Breast epithelium (tissue), 4 donors: ENCODE data around the gene KCTD8. TPM values are rescaled to one million over a fixed set of nuclear protein-coding genes. Genes with fewer than 3 reads are reported as not detected.

Source experiments
- DNase-seq, 2 donors: peaks; one replicate each; pipeline ENCODE4 v3.0.0-alpha.2; 2019; ENCODE audit warnings: low spot score in 2 of 2
- H3K27ac ChIP-seq, 2 donors: fragments of 200-600 bp; sonication (generic) in 1 of 2; one replicate each; pipeline ENCODE4 v1.5.1; 2016 to 2019; ENCODE audit warnings: mild to moderate bottlenecking in 1 of 2
- H3K27me3 ChIP-seq, 2 donors: fragments of 200-600 bp; sonication (generic) in 1 of 2; one replicate each; pipeline versions ENCODE4 v1.5.1 to v1.6.0; 2017 to 2019; ENCODE audit warnings: control low read depth in 1 of 2, mild to moderate bottlenecking in 1 of 2
- H3K36me3 ChIP-seq: fragments of 200-600 bp; one replicate; pipeline ENCODE4 v1.5.1; 2019
- H3K4me1 ChIP-seq, 2 donors: fragments of 200-600 bp; sonication (generic); one replicate each; pipeline ENCODE4 v1.5.1; 2016 to 2019; ENCODE audit warnings: control low read depth in 1 of 2
- H3K4me3 ChIP-seq, 3 donors: fragments of 200-600 bp; sonication (generic); 1 replicate in 2 of 3; 2 replicates in 1 of 3; pipeline ENCODE4 v1.5.1; 2016 to 2019; ENCODE audit warnings: mild to moderate bottlenecking in 3 of 3, moderate library complexity in 2 of 3
- H3K9me3 ChIP-seq, 2 donors: fragments of 200-600 bp; sonication (generic) in 1 of 2; one replicate each; pipeline ENCODE4 v1.5.1; 2016 to 2019; ENCODE audit warnings: control low read depth in 1 of 2
- POLR2A ChIP-seq: fragments of 450-650 bp; IDR thresholded peaks from one replicate; pipeline ENCODE4 v1.6.1; 2016; ENCODE audit warnings: antibody characterized with exemption, mild to moderate bottlenecking, moderate library complexity
- POLR2AphosphoS5 ChIP-seq, 3 donors: sonication (generic); formaldehyde crosslinking; IDR thresholded peaks; one replicate each; pipeline ENCODE4 v1.6.1; 2017; ENCODE audit warnings: antibody characterized with exemption in 3 of 3
- intact Hi-C: fragments of 100-400 bp; cut with DNase I; formaldehyde crosslinking; loops from one replicate; pipeline ENCODE4 v1.15.1; 2023; ENCODE audit warnings: low total_unique reads
- total RNA-seq, 3 donors: library from RNA; depleted of rRNA; stranded (reverse); fragments of >200 nt; gene quantifications; one replicate each; pipeline ENCODE4 v1.1.0, GENCODE V29; 2016
- TF ChIP-seq, protein P1 (sequence below), 3 donors: fragments of 450-650 bp; IDR thresholded peaks; one replicate each; pipeline ENCODE4 v1.5.1; 2016 to 2017; ENCODE audit warnings: antibody characterized with exemption in 3 of 3, mild to moderate bottlenecking in 3 of 3, moderate library complexity in 3 of 3

The KCTD8 gene
- total RNA-seq, 3 donors from 2014 or later, result 0.33 to 1.9 (median 0.48) TPM

GRCh38 chr4:44157611-44158277 lies 290.9 kb downstream of the KCTD8 start:
- no peaks in the 10 kb centered on the region for H3K4me1 ChIP-seq
- TF ChIP-seq, protein P1, sequence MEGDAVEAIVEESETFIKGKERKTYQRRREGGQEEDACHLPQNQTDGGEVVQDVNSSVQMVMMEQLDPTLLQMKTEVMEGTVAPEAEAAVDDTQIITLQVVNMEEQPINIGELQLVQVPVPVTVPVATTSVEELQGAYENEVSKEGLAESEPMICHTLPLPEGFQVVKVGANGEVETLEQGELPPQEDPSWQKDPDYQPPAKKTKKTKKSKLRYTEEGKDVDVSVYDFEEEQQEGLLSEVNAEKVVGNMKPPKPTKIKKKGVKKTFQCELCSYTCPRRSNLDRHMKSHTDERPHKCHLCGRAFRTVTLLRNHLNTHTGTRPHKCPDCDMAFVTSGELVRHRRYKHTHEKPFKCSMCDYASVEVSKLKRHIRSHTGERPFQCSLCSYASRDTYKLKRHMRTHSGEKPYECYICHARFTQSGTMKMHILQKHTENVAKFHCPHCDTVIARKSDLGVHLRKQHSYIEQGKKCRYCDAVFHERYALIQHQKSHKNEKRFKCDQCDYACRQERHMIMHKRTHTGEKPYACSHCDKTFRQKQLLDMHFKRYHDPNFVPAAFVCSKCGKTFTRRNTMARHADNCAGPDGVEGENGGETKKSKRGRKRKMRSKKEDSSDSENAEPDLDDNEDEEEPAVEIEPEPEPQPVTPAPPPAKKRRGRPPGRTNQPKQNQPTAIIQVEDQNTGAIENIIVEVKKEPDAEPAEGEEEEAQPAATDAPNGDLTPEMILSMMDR (IDR thresholded peaks at IDR 0.05), result no peak
- TF ChIP-seq POLR2AphosphoS5 (IDR thresholded peaks at IDR 0.05) (no peak), POLR2A (no peak)
- no peak overlapping the region for H3K27ac ChIP-seq
- intact Hi-C loops, result no loop called here
- no peaks in the 10 kb centered on the region for H3K9me3 ChIP-seq
- no peaks in the 10 kb centered on the region for H3K27me3 ChIP-seq
- no peak for DNase-seq
- H3K4me3 ChIP-seq, result no peak overlapping the region
- H3K36me3 ChIP-seq, result no peaks in the 10 kb centered on the region

GRCh38 chr4:44150091-44150576 lies 298.5 kb downstream of the KCTD8 start:
- Histone ChIP-seq H3K27me3 (no peaks in the 10 kb centered on the region), H3K9me3 (no peaks in the 10 kb centered on the region), H3K4me1 (no peaks in the 10 kb centered on the region), H3K27ac (no peak overlapping the region), H3K36me3 (no peaks in the 10 kb centered on the region), H3K4me3 (no peak overlapping the region)
- intact Hi-C loops, result no loop called here
- no peak for DNase-seq
- TF ChIP-seq POLR2A (no peak), POLR2AphosphoS5 (IDR thresholded peaks at IDR 0.05) (no peak)

DNA sequence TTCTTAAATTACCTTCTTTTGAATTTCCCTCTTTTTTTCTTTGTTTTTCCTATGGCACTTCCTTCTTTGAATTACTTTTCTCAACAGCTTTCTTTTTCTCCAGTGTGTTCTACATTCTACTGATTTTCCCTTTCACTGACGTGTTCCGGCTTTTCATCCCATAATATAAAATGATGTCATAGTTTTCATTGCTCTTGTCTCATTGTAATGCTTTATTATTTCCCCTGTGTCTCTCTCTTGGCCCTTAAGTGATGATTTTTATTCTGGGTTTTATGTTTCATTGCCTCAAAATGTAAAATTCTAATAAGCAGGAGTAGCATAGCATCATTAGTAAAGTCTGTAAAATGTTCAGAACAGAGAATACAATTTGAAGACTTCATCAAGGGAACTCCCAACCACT lies 299.3 kb downstream of the KCTD8 start:
- H3K36me3 ChIP-seq, result no peaks in the 10 kb centered on the region
- no peak overlapping the region for H3K27ac ChIP-seq
- no peak for TF ChIP-seq POLR2A
- DNase-seq, result no peak
- intact Hi-C loops, result no loop called here
- no peaks in the 10 kb centered on the region for H3K4me1 ChIP-seq
- H3K27me3 ChIP-seq, result no peaks in the 10 kb centered on the region
- no peaks in the 10 kb centered on the region for H3K9me3 ChIP-seq
- no peak overlapping the region for H3K4me3 ChIP-seq

DNA sequence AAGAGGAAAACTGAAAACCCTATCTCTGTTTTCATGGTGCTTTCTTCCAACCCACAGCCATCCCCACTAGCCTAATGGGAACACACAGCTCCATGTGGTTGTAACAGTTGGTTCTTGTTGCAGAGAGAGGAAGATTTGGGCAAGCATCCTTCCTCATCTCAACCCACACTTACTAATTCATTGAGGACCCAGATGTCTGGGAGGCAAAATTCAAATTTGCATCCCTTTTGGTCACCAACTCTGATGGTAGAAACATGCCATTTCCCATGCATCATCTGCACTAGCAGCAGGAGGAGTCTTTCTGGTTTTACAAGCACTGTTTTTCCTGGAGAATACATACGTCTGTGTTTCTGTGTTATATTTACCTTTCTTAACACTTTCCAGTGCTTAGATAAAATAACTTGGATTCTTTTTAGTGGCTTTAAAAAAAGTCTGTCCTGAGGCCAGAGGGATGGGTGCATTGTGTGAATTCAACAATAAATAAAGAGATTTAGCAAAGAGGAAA lies 301.0 kb downstream of the KCTD8 start:
- intact Hi-C loops, result no loop called here
- DNase-seq, result no peak
- no peak overlapping the region for H3K27ac ChIP-seq
- H3K27me3 ChIP-seq, result no peaks in the 10 kb centered on the region
- TF ChIP-seq POLR2A (no peak), POLR2AphosphoS5 (IDR thresholded peaks at IDR 0.05) (no peak)
- TF ChIP-seq, protein P1 (IDR thresholded peaks at IDR 0.05), result no peak
- no peaks in the 10 kb centered on the region for H3K4me1 ChIP-seq
- H3K36me3 ChIP-seq, result no peaks in the 10 kb centered on the region
- H3K9me3 ChIP-seq, result no peaks in the 10 kb centered on the region
- H3K4me3 ChIP-seq, result no peak overlapping the region

DNA sequence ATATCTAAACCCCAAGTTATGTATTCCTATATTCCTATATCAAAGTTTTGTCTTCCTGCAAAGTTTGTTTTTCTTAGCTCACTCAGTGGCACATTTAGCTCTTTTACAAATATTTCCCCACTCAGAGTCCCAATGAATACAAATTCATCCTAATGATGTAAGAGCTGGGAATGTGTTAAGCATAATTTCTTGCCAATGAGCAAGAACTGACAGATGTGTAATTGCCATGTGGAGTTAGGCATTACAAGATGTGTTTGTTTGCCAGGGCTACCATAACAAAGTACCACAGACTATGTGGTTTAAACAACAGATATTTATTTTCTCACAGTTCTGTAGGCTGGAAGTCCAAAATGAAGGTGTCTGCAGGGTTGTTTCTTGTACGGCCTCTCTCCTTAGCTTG lies 302.1 kb downstream of the KCTD8 start:
- Histone ChIP-seq H3K9me3 (no peaks in the 10 kb centered on the region), H3K4me3 (no peak overlapping the region), H3K36me3 (no peaks in the 10 kb centered on the region), H3K27me3 (no peaks in the 10 kb centered on the region), H3K4me1 (no peaks in the 10 kb centered on the region), H3K27ac (no peak overlapping the region)
- no peak for DNase-seq
- intact Hi-C loops, result no loop called here
- TF ChIP-seq, protein P1 (IDR thresholded peaks at IDR 0.05), result no peak
- no peak for TF ChIP-seq POLR2AphosphoS5 (IDR thresholded peaks at IDR 0.05)

DNA sequence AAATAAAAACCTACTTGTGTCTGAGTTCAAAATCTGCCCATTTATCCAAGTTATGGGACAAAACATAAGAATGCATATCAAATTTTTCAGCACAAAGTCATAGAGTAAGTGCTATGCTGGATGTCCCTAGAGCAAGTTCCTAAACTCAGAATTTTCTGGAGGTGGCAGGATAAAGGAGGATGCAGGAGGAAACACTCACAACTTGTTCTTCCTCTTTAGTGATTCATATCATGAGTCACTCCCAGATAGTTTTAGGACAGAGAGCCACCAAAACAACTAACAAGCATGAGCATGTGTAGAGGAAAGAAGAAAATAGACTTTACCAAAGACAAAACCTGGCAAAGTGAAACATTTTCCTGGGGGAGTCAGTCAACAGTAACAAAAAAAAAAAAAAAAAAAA lies 302.7 kb downstream of the KCTD8 start:
- Histone ChIP-seq H3K36me3 (no peaks in the 10 kb centered on the region), H3K9me3 (no peaks in the 10 kb centered on the region), H3K27ac (no peak overlapping the region), H3K4me3 (no peak overlapping the region), H3K27me3 (no peaks in the 10 kb centered on the region), H3K4me1 (no peaks in the 10 kb centered on the region)
- DNase-seq, result no peak
- TF ChIP-seq, protein P1 (IDR thresholded peaks at IDR 0.05), result no peak
- TF ChIP-seq POLR2AphosphoS5 (IDR thresholded peaks at IDR 0.05), result no peak
- intact Hi-C loops, result no loop called here
